Measurements from ENCODE around the gene TIMM13. TPM values are rescaled to one million over a fixed set of nuclear protein-coding genes. Genes with fewer than 3 reads are reported as not detected.
"Not testable (repeated sequence)": the region's sequence is repeated elsewhere in the genome, so short reads cannot be mapped to it uniquely, and the experiment has no call there.

The TIMM13 gene
- total and polyA plus RNA-seq, 9 donors = 99.2 to 120 (median 107) TPM

- no peak for DNase-seq
- H3K27ac ChIP-seq (ENCODE audit: low read length) = peak overlapping the region; percentile 15
- no peaks in the 10 kb centered on the region for H3K9me3 ChIP-seq (replicated peaks; ENCODE audit: control insufficient read depth, low read depth, low read length)
- no peaks in the 10 kb centered on the region for H3K27me3 ChIP-seq (ENCODE audit: control insufficient read depth, insufficient read depth, low read length)
- WGBS (ENCODE audit: insufficient coverage) = 77% methylated on average over 42 of the region's 46 CpGs
- peaks cover 53% of the 10 kb centered on the region for H3K4me1 ChIP-seq (ENCODE audit: control insufficient read depth, insufficient read depth, low read length)
- H3K4me3 ChIP-seq (ENCODE audit: low read length) = no peak overlapping the region
- peaks cover 7% of the 10 kb centered on the region for H3K36me3 ChIP-seq (ENCODE audit: control insufficient read depth, insufficient read depth, low read length)
Observed at GRCh38 chr19:2423915-2424685, 3.3 kb downstream of the TIMM13 start.

GRCh38 chr19:2423071-2423914, 4.1 kb downstream of the TIMM13 start:
- Histone ChIP-seq H3K36me3 (ENCODE audit: control insufficient read depth, insufficient read depth, low read length) (peaks cover 7% of the 10 kb centered on the region), H3K4me3 (ENCODE audit: low read length) (no peak overlapping the region), H3K27ac (ENCODE audit: low read length) (peak overlapping the region; percentile 65), H3K9me3 (replicated peaks; ENCODE audit: control insufficient read depth, low read depth, low read length) (no peaks in the 10 kb centered on the region), H3K27me3 (ENCODE audit: control insufficient read depth, insufficient read depth, low read length) (no peaks in the 10 kb centered on the region), H3K4me1 (ENCODE audit: control insufficient read depth, insufficient read depth, low read length) (peaks cover 48% of the 10 kb centered on the region)
- WGBS (ENCODE audit: insufficient coverage) = 29% methylated on average over 5 of the region's 19 CpGs
- DNase-seq = peak; percentile 78

GRCh38 chr19:2421581-2422306, 5.6 kb downstream of the TIMM13 start:
- DNase-seq = no peak
- Histone ChIP-seq H3K4me3 (ENCODE audit: low read length) (no peak overlapping the region), H3K4me1 (ENCODE audit: control insufficient read depth, insufficient read depth, low read length) (peaks cover 44% of the 10 kb centered on the region), H3K27ac (ENCODE audit: low read length) (no peak overlapping the region), H3K36me3 (ENCODE audit: control insufficient read depth, insufficient read depth, low read length) (peaks cover 7% of the 10 kb centered on the region), H3K27me3 (ENCODE audit: control insufficient read depth, insufficient read depth, low read length) (no peaks in the 10 kb centered on the region), H3K9me3 (replicated peaks; ENCODE audit: control insufficient read depth, low read depth, low read length) (no peaks in the 10 kb centered on the region)
- 82% methylated on average over 14 of the region's 23 CpGs for WGBS (ENCODE audit: insufficient coverage)

- Histone ChIP-seq H3K36me3 (ENCODE audit: control insufficient read depth, insufficient read depth, low read length) (peaks cover 2% of the 10 kb centered on the region), H3K9me3 (replicated peaks; ENCODE audit: control insufficient read depth, low read depth, low read length) (no peaks in the 10 kb centered on the region), H3K4me3 (ENCODE audit: low read length) (no peak overlapping the region), H3K27me3 (ENCODE audit: control insufficient read depth, insufficient read depth, low read length) (no peaks in the 10 kb centered on the region), H3K4me1 (ENCODE audit: control insufficient read depth, insufficient read depth, low read length) (peaks cover 31% of the 10 kb centered on the region), H3K27ac (ENCODE audit: low read length) (no peak overlapping the region)
- DNase-seq = no peak
- no CpG with 5 or more reads among the region's 2 CpGs for WGBS (ENCODE audit: insufficient coverage)
Observed at GRCh38 chr19:2420490-2420889, 6.9 kb downstream of the TIMM13 start.

GRCh38 chr19:2419754-2420153, 7.6 kb downstream of the TIMM13 start:
- H3K27me3 ChIP-seq (ENCODE audit: control insufficient read depth, insufficient read depth, low read length) = no peaks in the 10 kb centered on the region
- WGBS (ENCODE audit: insufficient coverage) = 98% methylated on average over 7 of the region's 7 CpGs
- H3K4me3 ChIP-seq (ENCODE audit: low read length) = no peak overlapping the region
- no peak for DNase-seq
- H3K4me1 ChIP-seq (ENCODE audit: control insufficient read depth, insufficient read depth, low read length) = peaks cover 28% of the 10 kb centered on the region
- H3K9me3 ChIP-seq (replicated peaks; ENCODE audit: control insufficient read depth, low read depth, low read length) = no peaks in the 10 kb centered on the region
- H3K36me3 ChIP-seq (ENCODE audit: control insufficient read depth, insufficient read depth, low read length) = peaks cover 2% of the 10 kb centered on the region
- H3K27ac ChIP-seq (ENCODE audit: low read length) = no peak overlapping the region

GRCh38 chr19:2417881-2418406, 9.4 kb downstream of the TIMM13 start:
- no peaks in the 10 kb centered on the region for H3K27me3 ChIP-seq (ENCODE audit: control insufficient read depth, insufficient read depth, low read length)
- H3K4me3 ChIP-seq (ENCODE audit: low read length) = no peak overlapping the region
- no peak overlapping the region for H3K27ac ChIP-seq (ENCODE audit: low read length)
- WGBS (ENCODE audit: insufficient coverage) = 66% methylated on average over 9 of the region's 13 CpGs
- peaks cover 12% of the 10 kb centered on the region for H3K4me1 ChIP-seq (ENCODE audit: control insufficient read depth, insufficient read depth, low read length)
- H3K36me3 ChIP-seq (ENCODE audit: control insufficient read depth, insufficient read depth, low read length) = no peaks in the 10 kb centered on the region
- no peak for DNase-seq
- H3K9me3 ChIP-seq (replicated peaks; ENCODE audit: control insufficient read depth, low read depth, low read length) = no peaks in the 10 kb centered on the region

- not testable (repeated sequence) for H3K27ac ChIP-seq (ENCODE audit: low read length); H3K9me3 ChIP-seq (replicated peaks; ENCODE audit: control insufficient read depth, low read depth, low read length); H3K27me3 ChIP-seq (ENCODE audit: control insufficient read depth, insufficient read depth, low read length); DNase-seq; H3K4me3 ChIP-seq (ENCODE audit: low read length); H3K36me3 ChIP-seq (ENCODE audit: control insufficient read depth, insufficient read depth, low read length); H3K4me1 ChIP-seq (ENCODE audit: control insufficient read depth, insufficient read depth, low read length)
- whole genome bisulfite sequencing (ENCODE audit: insufficient coverage) = 89% methylated on average over 3 of the region's 8 CpGs
Observed at GRCh38 chr19:2417436-2417835, 9.9 kb downstream of the TIMM13 start.

GRCh38 chr19:2416321-2417097, 10.9 kb downstream of the TIMM13 start:
- WGBS (ENCODE audit: insufficient coverage) = 87% methylated on average over 13 of the region's 19 CpGs
- DNase-seq = no peak
- no peaks in the 10 kb centered on the region for H3K27me3 ChIP-seq (ENCODE audit: control insufficient read depth, insufficient read depth, low read length)

GRCh38 chr19:2415973-2416319, 11.4 kb downstream of the TIMM13 start:
- Histone ChIP-seq H3K4me3 (ENCODE audit: low read length) (no peak overlapping the region), H3K9me3 (replicated peaks; ENCODE audit: control insufficient read depth, low read depth, low read length) (peaks cover 2% of the 10 kb centered on the region), H3K27me3 (ENCODE audit: control insufficient read depth, insufficient read depth, low read length) (no peaks in the 10 kb centered on the region), H3K36me3 (ENCODE audit: control insufficient read depth, insufficient read depth, low read length) (no peaks in the 10 kb centered on the region), H3K4me1 (ENCODE audit: control insufficient read depth, insufficient read depth, low read length) (no peaks in the 10 kb centered on the region), H3K27ac (ENCODE audit: low read length) (no peak overlapping the region)
- DNase-seq = no peak
- WGBS (ENCODE audit: insufficient coverage) = 60% methylated on average over 6 of the region's 6 CpGs

More at GRCh38 chr19:2416321-2417097, 10.9 kb downstream of the TIMM13 start:
- Histone ChIP-seq H3K36me3 (ENCODE audit: control insufficient read depth, insufficient read depth, low read length) (no peaks in the 10 kb centered on the region), H3K4me3 (ENCODE audit: low read length) (no peak overlapping the region), H3K9me3 (replicated peaks; ENCODE audit: control insufficient read depth, low read depth, low read length) (peaks cover 2% of the 10 kb centered on the region), H3K4me1 (ENCODE audit: control insufficient read depth, insufficient read depth, low read length) (no peaks in the 10 kb centered on the region), H3K27ac (ENCODE audit: low read length) (no peak overlapping the region)
